Fibroblast of lung (primary cell): ENCODE results near the gene AIFM1. TPM values are rescaled to one million over a fixed set of nuclear protein-coding genes. Genes with fewer than 3 reads are reported as not detected.

Experiments
- DNase-seq, 2 donors: peaks; one replicate each; pipeline versions ENCODE4 v3.0.0 to v3.0.0-alpha.2; 2010; ENCODE audit warnings: low read depth in 2 of 2
- H2AFZ ChIP-seq: 2 replicates; pipeline ENCODE4 v1.5.1; 2012; ENCODE audit warnings: low read length, control low read depth, inconsistent platforms
- H3K27ac ChIP-seq: 2 replicates; pipeline ENCODE4 v1.5.1; 2011; ENCODE audit warnings: low read length, control low read depth; ENCODE audit not compliant: insufficient read depth
- H3K27me3 ChIP-seq: 2 replicates; pipeline ENCODE4 v1.5.1; 2011; ENCODE audit warnings: mild to moderate bottlenecking, low read length; ENCODE audit not compliant: control insufficient read depth, insufficient read depth
- H3K36me3 ChIP-seq: 2 replicates; pipeline ENCODE4 v1.5.1; 2011; ENCODE audit warnings: low read length; ENCODE audit not compliant: control insufficient read depth, insufficient read depth
- H3K4me1 ChIP-seq: 2 replicates; pipeline ENCODE4 v1.5.1; 2011; ENCODE audit warnings: low read length; ENCODE audit not compliant: control insufficient read depth, insufficient read depth; ENCODE audit errors: extremely low read depth
- H3K4me2 ChIP-seq: 2 replicates; pipeline ENCODE4 v1.5.1; 2011; ENCODE audit warnings: low read length, control low read depth; ENCODE audit not compliant: insufficient read depth; ENCODE audit errors: extremely low read depth
- H3K4me3 ChIP-seq, 4 experiments: fragments of 200-600 bp in 1 of 4; sonication (generic) in 1 of 4; replicated peaks in 1 of 4; 2 replicates each; pipeline ENCODE4 v1.5.1; 2011 to 2016; ENCODE audit warnings: low read length in 4 of 4, low read depth in 3 of 4, mild to moderate bottlenecking in 3 of 4, control low read depth in 2 of 4, inconsistent platforms in 1 of 4, mixed read lengths in 1 of 4; ENCODE audit not compliant: insufficient read depth in 1 of 4; ENCODE audit errors: control extremely low read depth in 1 of 4
- H3K79me2 ChIP-seq: 2 replicates; pipeline ENCODE4 v1.5.1; 2012; ENCODE audit warnings: mild to moderate bottlenecking, low read length, inconsistent platforms; ENCODE audit not compliant: control insufficient read depth, insufficient read depth
- H3K9ac ChIP-seq: 2 replicates; pipeline ENCODE4 v1.5.1; 2011; ENCODE audit warnings: mild to moderate bottlenecking, low read length, control low read depth; ENCODE audit not compliant: insufficient read depth
- H3K9me3 ChIP-seq: 2 replicates; pipeline ENCODE4 v1.5.1; 2012; ENCODE audit warnings: low read depth, low read length; ENCODE audit not compliant: control insufficient read depth, insufficient read depth
- H4K20me1 ChIP-seq: 2 replicates; pipeline ENCODE4 v1.5.1; 2011; ENCODE audit warnings: low read length; ENCODE audit not compliant: control insufficient read depth, insufficient read depth; ENCODE audit errors: extremely low read depth
- EZH2 ChIP-seq: IDR thresholded peaks from 2 replicates; pipeline ENCODE4 v1.5.1; 2012; ENCODE audit warnings: low read length, control low read depth, mild to moderate bottlenecking; ENCODE audit errors: missing control alignments
- polyA plus RNA-seq, 2 donors: library from polyadenylated mRNA; depleted of rRNA in 1 of 2; stranded (reverse) in 1 of 2; unstranded in 1 of 2; fragments of >200 nt; gene quantifications; 2 replicates each; pipeline ENCODE4 v1.2.1, GENCODE V29; 2011 to 2012; ENCODE audit warnings: missing spikeins in 1 of 2
- total RNA-seq: library from RNA; depleted of rRNA; stranded (reverse); fragments of >200 nt; gene quantifications from 2 replicates; pipeline ENCODE4 v1.2.1, GENCODE V29; 2014
- TF ChIP-seq, protein P1 (sequence below), 2 donors: IDR thresholded peaks in 1 of 2; conservative IDR thresholded peaks in 1 of 2; 1 replicate in 1 of 2; 2 replicates in 1 of 2; pipeline ENCODE4 v1.5.1; 2011 to 2012; ENCODE audit warnings: low read length in 2 of 2, control low read depth in 1 of 2, inconsistent platforms in 1 of 2, low read depth in 1 of 2, mild to moderate bottlenecking in 1 of 2

AIFM1 gene
- total and polyA plus RNA-seq, 2 donors (not counting 1 experiment from before 2014, with no cell fraction given): 23.1 to 36.1 TPM

DNA sequence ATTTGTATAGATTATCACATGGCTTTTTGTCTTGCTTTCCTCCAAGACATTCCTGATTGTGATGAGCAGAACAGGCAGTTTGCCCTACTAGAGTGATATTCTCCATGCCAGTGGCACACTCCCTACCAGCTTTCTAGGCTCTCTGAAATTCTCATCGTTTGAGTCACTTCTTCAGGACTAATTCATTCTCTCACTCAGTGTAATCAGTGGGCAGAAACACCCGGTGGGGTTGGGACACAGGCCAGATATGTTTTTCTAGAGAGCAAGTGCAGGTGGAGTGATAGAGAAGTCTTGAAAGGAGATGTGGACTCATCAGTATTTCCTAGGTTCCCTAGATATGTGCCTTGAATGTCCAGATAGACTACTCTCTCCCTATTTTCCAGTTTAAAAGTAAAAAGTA, 19.2 kb upstream of the AIFM1 start:
- no peaks in the 10 kb centered on the region for H3K36me3 ChIP-seq
- no peak overlapping the region for H3K4me2 ChIP-seq
- TF ChIP-seq, protein P1, sequence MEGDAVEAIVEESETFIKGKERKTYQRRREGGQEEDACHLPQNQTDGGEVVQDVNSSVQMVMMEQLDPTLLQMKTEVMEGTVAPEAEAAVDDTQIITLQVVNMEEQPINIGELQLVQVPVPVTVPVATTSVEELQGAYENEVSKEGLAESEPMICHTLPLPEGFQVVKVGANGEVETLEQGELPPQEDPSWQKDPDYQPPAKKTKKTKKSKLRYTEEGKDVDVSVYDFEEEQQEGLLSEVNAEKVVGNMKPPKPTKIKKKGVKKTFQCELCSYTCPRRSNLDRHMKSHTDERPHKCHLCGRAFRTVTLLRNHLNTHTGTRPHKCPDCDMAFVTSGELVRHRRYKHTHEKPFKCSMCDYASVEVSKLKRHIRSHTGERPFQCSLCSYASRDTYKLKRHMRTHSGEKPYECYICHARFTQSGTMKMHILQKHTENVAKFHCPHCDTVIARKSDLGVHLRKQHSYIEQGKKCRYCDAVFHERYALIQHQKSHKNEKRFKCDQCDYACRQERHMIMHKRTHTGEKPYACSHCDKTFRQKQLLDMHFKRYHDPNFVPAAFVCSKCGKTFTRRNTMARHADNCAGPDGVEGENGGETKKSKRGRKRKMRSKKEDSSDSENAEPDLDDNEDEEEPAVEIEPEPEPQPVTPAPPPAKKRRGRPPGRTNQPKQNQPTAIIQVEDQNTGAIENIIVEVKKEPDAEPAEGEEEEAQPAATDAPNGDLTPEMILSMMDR (conservative IDR thresholded peaks at IDR 0.05 in 1 of 2, IDR thresholded peaks at IDR 0.05 in 1 of 2; ENCODE audit: low read depth in 1 of 2, low read length in 2 of 2): no peak
- TF ChIP-seq EZH2: no peak
- no peaks in the 10 kb centered on the region for H4K20me1 ChIP-seq
- no peaks in the 10 kb centered on the region for H3K27me3 ChIP-seq
- no peak overlapping the region for H2AFZ ChIP-seq
- no peak overlapping the region for H3K27ac ChIP-seq
- H3K4me3 ChIP-seq: no peak overlapping the region
- H3K4me1 ChIP-seq: no peaks in the 10 kb centered on the region
- DNase-seq: no peak
- H3K9ac ChIP-seq: no peak overlapping the region
- no peaks in the 10 kb centered on the region for H3K9me3 ChIP-seq
- no peaks in the 10 kb centered on the region for H3K79me2 ChIP-seq

GRCh38 chrX:130184168-130184567, 18.5 kb upstream of the AIFM1 start:
- no peaks in the 10 kb centered on the region for H3K36me3 ChIP-seq
- no peaks in the 10 kb centered on the region for H3K79me2 ChIP-seq
- no peak overlapping the region for H3K9ac ChIP-seq
- H3K27ac ChIP-seq: no peak overlapping the region
- no peak for DNase-seq
- no peak overlapping the region for H3K4me3 ChIP-seq
- H4K20me1 ChIP-seq: no peaks in the 10 kb centered on the region
- TF ChIP-seq, protein P1 (conservative IDR thresholded peaks at IDR 0.05 in 1 of 2, IDR thresholded peaks at IDR 0.05 in 1 of 2; ENCODE audit: low read depth in 1 of 2, low read length in 2 of 2): no peak
- TF ChIP-seq EZH2: no peak
- H3K4me1 ChIP-seq: no peaks in the 10 kb centered on the region
- no peaks in the 10 kb centered on the region for H3K9me3 ChIP-seq
- no peak overlapping the region for H2AFZ ChIP-seq
- no peak overlapping the region for H3K4me2 ChIP-seq
- no peaks in the 10 kb centered on the region for H3K27me3 ChIP-seq

- H3K27ac ChIP-seq: no peak overlapping the region
Measured at GRCh38 chrX:130179579-130180215, 14.1 kb upstream of the AIFM1 start.

More at GRCh38 chrX:130179579-130180215, 14.1 kb upstream of the AIFM1 start:
- DNase-seq: peak in 1 of 2 donors; percentile 27
- Histone ChIP-seq H3K27me3 (no peaks in the 10 kb centered on the region), H3K4me1 (no peaks in the 10 kb centered on the region), H3K9ac (no peak overlapping the region), H2AFZ (no peak overlapping the region), H3K4me2 (no peak overlapping the region), H3K4me3 (no peak overlapping the region), H3K36me3 (no peaks in the 10 kb centered on the region), H4K20me1 (no peaks in the 10 kb centered on the region), H3K9me3 (no peaks in the 10 kb centered on the region), H3K79me2 (no peaks in the 10 kb centered on the region)
- no peak for TF ChIP-seq EZH2
- TF ChIP-seq, protein P1 (conservative IDR thresholded peaks at IDR 0.05 in 1 of 2, IDR thresholded peaks at IDR 0.05 in 1 of 2; ENCODE audit: low read depth in 1 of 2, low read length in 2 of 2): no peak
